GM19372 (cell line): ENCODE results near the gene IER5L.
"Not testable (repeated sequence)": the region's sequence is repeated elsewhere in the genome, so short reads cannot be mapped to it uniquely, and the experiment has no call there.

Source experiments
- ATAC-seq: cut with Tn5 transposase; IDR thresholded peaks from one replicate; pipeline ENCODE4 v1.9.1; 2021; ENCODE audit warnings: mild to moderate bottlenecking, low read depth, moderate library complexity; ENCODE audit not compliant: unreplicated experiment

The IER5L gene

GRCh38 chr9:129204840-129205239, 26.8 kb upstream of the IER5L start:
- ATAC-seq, result no peak

DNA sequence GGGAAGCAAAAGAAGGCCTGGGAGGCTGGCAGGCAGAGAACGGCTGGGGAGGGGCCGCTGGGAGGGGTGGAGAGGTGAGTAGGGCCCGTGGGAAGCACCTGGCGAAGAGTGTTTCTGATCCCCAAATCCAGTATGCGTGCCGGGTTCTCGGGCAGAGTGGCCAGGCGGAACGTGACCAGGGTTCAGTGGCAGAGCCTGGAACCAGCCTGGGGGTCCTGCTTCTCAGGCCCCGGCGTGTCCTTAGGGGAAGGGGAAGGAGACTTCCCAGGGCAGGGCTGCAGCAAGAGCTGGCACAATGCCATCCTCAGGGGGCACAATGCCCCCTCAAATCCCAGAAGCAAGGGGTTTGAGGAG, 25.5 kb upstream of the IER5L start:
- ATAC-seq, result no peak

GRCh38 chr9:129202613-129203555, 24.8 kb upstream of the IER5L start:
- ATAC-seq, result no peak

DNA sequence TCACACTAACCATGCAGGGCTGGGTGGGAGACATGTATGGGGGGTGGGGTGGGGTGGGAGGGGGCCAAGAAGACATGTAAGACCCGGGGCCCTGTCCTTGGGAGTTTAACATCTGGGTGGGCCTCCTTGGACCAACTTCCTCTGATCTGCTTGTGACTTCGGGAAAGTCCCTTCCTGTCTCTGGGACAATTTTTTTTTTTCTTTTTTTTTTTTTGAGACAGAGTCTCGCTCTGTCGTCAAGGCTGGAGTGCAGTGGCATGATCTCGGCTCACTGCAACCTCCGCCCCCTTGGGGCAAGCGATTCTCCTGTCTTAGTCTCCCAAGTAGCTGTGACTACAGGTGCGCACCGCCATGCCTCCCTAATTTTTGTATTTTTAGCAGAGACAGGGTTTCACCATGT, 23.8 kb upstream of the IER5L start:
- no peak for ATAC-seq

GRCh38 chr9:129201289-129201688, 23.2 kb upstream of the IER5L start:
- ATAC-seq, result no peak

DNA sequence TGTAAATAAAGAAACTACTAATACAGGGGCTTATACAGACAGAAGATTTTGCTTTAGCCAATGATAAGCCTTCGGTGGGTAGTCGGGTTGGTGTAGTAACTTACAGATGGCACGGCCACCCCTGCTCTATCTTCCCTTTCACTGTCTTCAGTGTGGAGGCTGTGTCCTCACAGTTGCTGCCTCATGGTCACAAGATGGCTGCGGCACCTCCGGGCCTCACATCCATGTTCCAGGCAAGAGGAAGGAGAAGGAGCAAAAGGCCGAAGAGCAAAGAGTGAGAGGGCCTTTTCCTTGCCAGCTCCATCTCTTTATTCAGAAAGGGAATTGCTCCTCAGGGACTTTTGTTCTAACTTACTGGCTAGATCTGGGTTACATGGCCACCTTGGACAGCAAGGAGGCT, 22.2 kb upstream of the IER5L start:
- no peak for ATAC-seq

DNA sequence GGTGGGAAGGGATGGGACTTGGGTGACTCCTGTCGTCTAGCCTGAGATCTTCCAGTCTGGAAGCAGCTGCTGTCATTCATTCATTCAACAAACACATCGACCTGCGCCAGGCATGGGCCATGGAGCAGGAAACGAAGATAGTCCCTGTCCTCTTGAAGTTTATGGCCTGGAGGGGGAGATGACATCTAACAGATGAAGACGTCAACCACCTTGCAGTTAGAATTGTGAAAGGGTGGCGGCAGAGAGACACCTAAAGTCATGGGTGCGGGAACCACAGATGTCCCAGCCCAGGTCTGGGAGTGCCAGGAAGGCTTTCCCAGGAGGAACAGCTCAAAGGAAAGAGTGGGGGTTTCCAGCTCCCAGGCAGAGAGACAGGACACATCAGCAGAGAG, 21.0 kb upstream of the IER5L start:
- ATAC-seq, result no peak

DNA sequence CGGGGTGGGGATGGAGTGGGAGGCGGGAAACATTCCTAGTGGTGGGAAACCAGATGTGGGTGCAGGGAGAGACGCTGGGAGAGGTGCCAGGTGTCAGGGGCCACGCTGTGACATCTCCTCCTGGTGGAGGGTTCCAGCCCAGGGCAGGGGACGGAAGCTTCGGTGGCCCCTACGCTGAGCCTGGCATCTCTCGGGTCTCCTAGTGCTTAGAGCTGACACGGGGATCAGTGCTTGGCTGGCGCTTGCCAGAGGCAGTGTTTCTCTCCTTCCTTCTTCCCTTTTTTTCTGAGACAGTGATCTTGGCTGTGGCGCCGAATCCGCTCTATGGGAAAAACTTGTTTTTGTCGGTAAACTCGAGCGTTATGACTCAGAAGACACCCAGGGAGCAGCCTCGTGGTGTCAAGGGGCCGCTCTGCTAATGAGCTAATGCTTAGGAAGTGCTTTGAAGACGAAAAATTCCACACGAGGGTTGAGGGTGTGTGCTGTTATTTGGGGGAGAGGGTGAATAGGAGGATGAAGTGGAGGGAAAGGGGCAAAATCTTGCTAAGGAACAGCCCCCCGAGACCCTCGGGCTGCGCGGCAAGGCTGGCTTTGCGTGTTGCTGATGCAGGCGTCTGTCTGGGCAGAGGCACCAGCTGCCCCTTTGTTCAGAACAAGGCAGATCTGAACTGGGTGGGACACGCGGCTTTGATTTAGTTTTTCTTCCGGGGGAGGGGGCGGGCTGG, 20.4 kb upstream of the IER5L start:
- ATAC-seq, result no peak

DNA sequence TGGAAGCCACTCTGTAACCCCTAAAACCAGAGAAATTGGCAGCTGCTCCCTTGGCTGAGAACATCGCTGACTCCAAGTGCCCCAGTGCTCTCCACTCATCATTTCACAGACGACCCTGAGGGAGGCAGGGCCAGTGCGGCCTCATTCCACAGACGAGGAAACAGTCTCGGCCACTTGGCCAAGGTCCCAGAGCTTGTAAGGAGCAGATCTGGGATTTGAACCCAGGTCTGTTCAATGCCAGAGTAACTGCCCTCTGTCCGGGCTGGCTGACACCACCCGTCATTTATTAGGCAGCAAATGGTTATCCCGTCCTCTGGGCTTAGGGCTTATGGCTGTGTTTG, 19.9 kb upstream of the IER5L start:
- ATAC-seq, result no peak

- ATAC-seq, result not testable (repeated sequence)
These were observed 19.0 kb upstream of the IER5L start for GRCh38 chr9:129197045-129197444.

DNA sequence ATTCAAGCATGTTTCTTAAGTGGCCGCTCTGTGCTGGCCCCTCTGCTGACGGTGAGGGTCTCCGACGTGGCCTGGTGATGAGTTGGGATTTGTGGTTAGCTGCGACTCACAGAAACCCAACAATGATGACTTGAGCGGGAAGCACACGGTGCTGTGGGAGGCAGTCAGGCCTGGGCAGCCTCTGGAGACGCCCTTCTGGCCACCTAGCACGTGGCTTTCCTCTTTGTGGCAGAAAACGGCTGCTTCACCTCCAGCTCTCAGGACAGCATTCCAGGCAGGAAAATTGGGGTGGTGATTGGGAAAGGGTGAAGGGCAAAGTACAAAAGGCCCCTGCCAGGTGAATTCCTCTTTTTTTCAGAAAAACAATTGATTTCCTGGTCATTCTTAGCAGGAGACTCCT, 17.5 kb upstream of the IER5L start:
- ATAC-seq, result no peak

GRCh38 chr9:129194221-129194620, 16.2 kb upstream of the IER5L start:
- no peak for ATAC-seq

- no peak for ATAC-seq
These were observed 15.6 kb upstream of the IER5L start for GRCh38 chr9:129193655-129194054.

- no peak for ATAC-seq
These were observed 13.2 kb upstream of the IER5L start for GRCh38 chr9:129191234-129191633.

- ATAC-seq, result not testable (repeated sequence)
These were observed 11.9 kb upstream of the IER5L start for GRCh38 chr9:129189971-129190370.

DNA sequence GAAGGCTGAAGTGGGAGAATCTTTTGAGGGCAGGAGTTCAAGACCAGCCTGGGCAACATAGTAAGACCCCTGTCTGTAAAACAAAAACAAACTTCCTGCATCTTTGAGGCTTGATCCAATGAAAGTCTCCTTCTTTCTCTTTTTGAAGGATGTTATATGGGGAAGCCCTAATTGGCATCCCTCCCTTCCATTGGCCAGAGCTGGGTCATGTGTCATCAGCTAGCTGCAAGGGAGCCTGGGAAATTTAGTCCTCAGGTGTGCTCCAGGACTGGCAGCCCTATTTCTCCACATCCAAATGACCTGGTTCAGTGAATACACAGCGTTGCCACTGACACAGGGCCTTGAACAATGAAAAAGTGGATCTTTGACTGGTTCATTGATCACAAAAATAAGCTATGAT, 9.0 kb upstream of the IER5L start:
- ATAC-seq, result no peak

GRCh38 chr9:129185991-129186390, 7.9 kb upstream of the IER5L start:
- ATAC-seq, result no peak

DNA sequence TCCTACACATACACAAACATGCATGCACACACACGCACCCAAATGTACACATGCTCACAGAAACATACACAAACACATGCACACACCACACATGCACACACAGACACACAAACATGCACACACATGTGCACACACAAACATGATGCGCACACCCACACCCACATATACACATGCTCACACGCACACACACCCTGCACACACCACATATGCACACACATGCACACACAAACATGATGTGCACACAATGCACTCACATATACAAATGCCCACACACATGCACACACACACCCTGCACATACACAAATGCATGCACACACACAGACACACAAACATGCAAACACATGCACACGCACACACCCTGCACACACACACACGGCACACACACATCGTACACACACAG, 7.3 kb upstream of the IER5L start:
- no peak for ATAC-seq

GRCh38 chr9:129184596-129185122, 6.6 kb upstream of the IER5L start:
- ATAC-seq, result no peak

DNA sequence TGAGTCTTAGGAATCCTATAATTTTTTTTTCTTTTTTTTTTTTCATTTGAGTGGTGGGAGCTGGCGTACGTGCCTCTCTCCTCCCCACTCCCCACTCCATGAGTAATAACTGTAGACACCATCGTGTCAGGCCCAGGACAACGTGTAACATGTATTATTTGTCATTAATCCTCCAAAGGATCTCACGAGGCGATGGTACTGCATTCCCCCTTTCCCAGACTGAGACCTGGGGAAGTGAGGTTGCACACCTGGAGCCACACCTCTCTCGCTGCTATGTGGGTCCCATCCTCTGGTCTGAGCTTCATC, 6.1 kb upstream of the IER5L start:
- ATAC-seq, result no peak

DNA sequence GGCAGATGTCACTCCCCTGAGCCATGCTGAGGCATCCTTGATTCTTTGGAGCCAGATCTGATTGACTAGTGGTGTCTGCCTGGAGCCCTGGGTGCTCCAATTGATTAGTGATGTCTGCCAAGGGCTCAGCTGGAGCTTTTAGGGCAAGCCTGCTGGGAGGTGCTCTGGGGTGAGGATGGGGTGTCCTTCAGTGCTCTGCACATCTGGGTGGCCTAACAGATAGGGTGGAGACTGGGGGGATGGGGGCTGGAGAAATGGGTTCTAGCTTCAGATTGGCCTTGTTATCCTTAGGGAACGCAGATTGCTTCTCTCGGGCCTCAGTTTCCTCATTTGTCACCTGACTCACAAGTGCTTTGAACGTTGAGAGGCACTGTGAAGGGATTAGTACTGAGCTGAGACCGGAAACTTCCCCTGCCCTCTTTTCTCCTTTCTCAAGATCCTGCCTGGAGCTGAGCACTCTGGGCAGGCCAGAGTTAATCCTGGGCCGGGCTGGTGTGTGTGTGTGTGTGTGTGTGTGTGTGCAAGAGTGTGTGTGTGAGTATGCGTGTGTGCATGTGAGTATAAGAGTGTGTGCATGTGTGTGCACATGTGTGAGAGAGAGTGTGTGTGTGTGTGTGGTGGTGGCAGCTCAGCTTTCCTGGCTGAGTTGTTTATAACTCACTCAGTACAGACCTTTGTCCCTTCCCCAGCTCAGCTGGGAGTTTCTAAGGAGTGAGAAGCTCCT, 5.6 kb upstream of the IER5L start:
- no peak for ATAC-seq
